Spinal cord (tissue), 10 donors: ENCODE results near the gene PMM2. TPM values are rescaled to one million over a fixed set of nuclear protein-coding genes. Genes with fewer than 3 reads are reported as not detected.

Experiments
- DNase-seq, 6 donors: peaks; one replicate each; pipeline versions ENCODE4 v3.0.0 to v3.0.0-alpha.2; 2013 to 2015; ENCODE audit warnings: low spot score in 6 of 6, low read depth in 4 of 6
- H3K27ac ChIP-seq: one replicate; pipeline ENCODE4 v1.5.1; 2013; ENCODE audit warnings: low read depth, low read length, control low read depth
- H3K27me3 ChIP-seq: one replicate; pipeline ENCODE4 v1.6.1; 2013; ENCODE audit warnings: low read length; ENCODE audit not compliant: control insufficient read depth, insufficient read depth
- H3K36me3 ChIP-seq: one replicate; pipeline ENCODE4 v1.6.1; 2013; ENCODE audit warnings: low read length; ENCODE audit not compliant: control insufficient read depth, insufficient read depth
- H3K4me1 ChIP-seq: one replicate; pipeline ENCODE4 v1.6.1; 2013; ENCODE audit warnings: low read length; ENCODE audit not compliant: control insufficient read depth, insufficient read depth
- H3K4me3 ChIP-seq: one replicate; pipeline ENCODE4 v1.5.1; 2013; ENCODE audit warnings: low read depth, low read length, control low read depth
- H3K9me3 ChIP-seq: one replicate; pipeline ENCODE4 v1.6.1; 2013; ENCODE audit warnings: low read length; ENCODE audit not compliant: control insufficient read depth, insufficient read depth
- WGBS: methylation state at CpG from one replicate; pipeline ENCODE4 v1.1.5; 2013; ENCODE audit warnings: missing lambda C conversion rate; ENCODE audit not compliant: insufficient coverage; 5-methylcytosine and 5-hydroxymethylcytosine counted together
- polyA plus RNA-seq, 2 donors: library from polyadenylated mRNA; unstranded; fragments of 120-200 nt; gene quantifications; one replicate each; pipeline ENCODE4 v1.2.1, GENCODE V29; 2013; ENCODE audit not compliant: insufficient read length in 2 of 2
- total RNA-seq, 2 donors: library from RNA; depleted of rRNA in 1 of 2; stranded (reverse); fragments of 120-200 nt in 1 of 2; fragments of >200 nt in 1 of 2; gene quantifications; one replicate each; pipeline versions ENCODE4 v1.2.3 to v1.2.4, GENCODE V29; 2013 to 2014
- donor health status: healthy.

The PMM2 gene
- total and polyA plus RNA-seq, 4 donors, result 8.5 to 20.7 (median 14.7) TPM

- Histone ChIP-seq H3K4me3 (no peak overlapping the region), H3K27ac (no peak overlapping the region), H3K36me3 (peaks cover 46% of the 10 kb centered on the region), H3K4me1 (no peaks in the 10 kb centered on the region), H3K9me3 (no peaks in the 10 kb centered on the region), H3K27me3 (no peaks in the 10 kb centered on the region)
- 82% methylated on average over 7 of the region's 11 CpGs for WGBS
- DNase-seq, result no peak
Observed at GRCh38 chr16:8808613-8809353, 11.1 kb downstream of the PMM2 start.

GRCh38 chr16:8812162-8812843 lies 14.7 kb downstream of the PMM2 start:
- WGBS, result 50% methylated on average over 6 of the region's 12 CpGs
- Histone ChIP-seq H3K36me3 (peaks cover 42% of the 10 kb centered on the region), H3K4me3 (no peak overlapping the region), H3K4me1 (no peaks in the 10 kb centered on the region), H3K9me3 (no peaks in the 10 kb centered on the region), H3K27me3 (no peaks in the 10 kb centered on the region), H3K27ac (no peak overlapping the region)
- peak in 1 of 6 donors; percentile 12 for DNase-seq

GRCh38 chr16:8814095-8814806 lies 16.6 kb downstream of the PMM2 start:
- H3K4me1 ChIP-seq, result no peaks in the 10 kb centered on the region
- no peak overlapping the region for H3K4me3 ChIP-seq
- 88% methylated on average over 9 of the region's 14 CpGs for WGBS
- no peaks in the 10 kb centered on the region for H3K9me3 ChIP-seq
- H3K27ac ChIP-seq, result no peak overlapping the region
- H3K27me3 ChIP-seq, result no peaks in the 10 kb centered on the region
- peaks cover 33% of the 10 kb centered on the region for H3K36me3 ChIP-seq
- DNase-seq, result no peak

GRCh38 chr16:8816967-8817655 lies 19.5 kb downstream of the PMM2 start:
- Histone ChIP-seq H3K4me3 (no peak overlapping the region), H3K36me3 (peaks cover 29% of the 10 kb centered on the region), H3K9me3 (no peaks in the 10 kb centered on the region), H3K27me3 (no peaks in the 10 kb centered on the region), H3K4me1 (no peaks in the 10 kb centered on the region), H3K27ac (no peak overlapping the region)
- 76% methylated on average over 5 of the region's 6 CpGs for WGBS
- peak in 1 of 6 donors; percentile 76 for DNase-seq

- whole genome bisulfite sequencing, result 60% methylated on average over 5 of the region's 10 CpGs
- H3K27ac ChIP-seq, result no peak overlapping the region
Observed at GRCh38 chr16:8818504-8819270, 21.0 kb downstream of the PMM2 start.

GRCh38 chr16:8819411-8820034 lies 21.9 kb downstream of the PMM2 start:
- H3K4me1 ChIP-seq, result no peaks in the 10 kb centered on the region
- no peak overlapping the region for H3K4me3 ChIP-seq
- H3K27me3 ChIP-seq, result no peaks in the 10 kb centered on the region
- no peak overlapping the region for H3K27ac ChIP-seq
- H3K36me3 ChIP-seq, result peaks cover 13% of the 10 kb centered on the region
- H3K9me3 ChIP-seq, result no peaks in the 10 kb centered on the region
- no CpG with 5 or more reads among the region's 6 CpGs for WGBS
- no peak for DNase-seq

More at GRCh38 chr16:8818504-8819270, 21.0 kb downstream of the PMM2 start:
- H3K9me3 ChIP-seq, result no peaks in the 10 kb centered on the region
- peak in 1 of 6 donors; percentile 75 for DNase-seq
- H3K4me3 ChIP-seq, result no peak overlapping the region
- H3K36me3 ChIP-seq, result peaks cover 19% of the 10 kb centered on the region
- no peaks in the 10 kb centered on the region for H3K27me3 ChIP-seq
- no peaks in the 10 kb centered on the region for H3K4me1 ChIP-seq

- DNase-seq, result no peak
- Histone ChIP-seq H3K4me1 (no peaks in the 10 kb centered on the region), H3K9me3 (no peaks in the 10 kb centered on the region), H3K27ac (no peak overlapping the region), H3K4me3 (no peak overlapping the region), H3K36me3 (peaks cover 6% of the 10 kb centered on the region), H3K27me3 (no peaks in the 10 kb centered on the region)
- WGBS, result no CpG with 5 or more reads among the region's 3 CpGs
Observed at GRCh38 chr16:8822403-8822802, 24.8 kb downstream of the PMM2 start.

- no peak for DNase-seq
- H3K27me3 ChIP-seq, result no peaks in the 10 kb centered on the region
- no peaks in the 10 kb centered on the region for H3K9me3 ChIP-seq
- 86% methylated on average over 1 of the region's 3 CpGs for WGBS
- no peak overlapping the region for H3K27ac ChIP-seq
- no peaks in the 10 kb centered on the region for H3K4me1 ChIP-seq
- H3K36me3 ChIP-seq, result peaks cover 8% of the 10 kb centered on the region
- H3K4me3 ChIP-seq, result no peak overlapping the region
Observed at GRCh38 chr16:8826278-8826879, 28.7 kb downstream of the PMM2 start.
